Measurements from ENCODE around the gene TCAF2.
"Not testable (repeated sequence)": the region's sequence is repeated elsewhere in the genome, so short reads cannot be mapped to it uniquely, and the experiment has no call there.

The TCAF2 gene

GRCh38 chr7:143620646-143621045 is at the start of gene TCAF2:
Gene TCAF2, plus strand, starts transcription at chr7:143620974.
- not testable (repeated sequence) for DNase-seq (ENCODE audit: low read depth)
- peak within 1 kb of the TSS; percentile 33; the same call in 1 of the 2 replicates for H3K4me3 ChIP-seq (ENCODE audit: low read length)

- DNase-seq (ENCODE audit: low read depth); H3K4me3 ChIP-seq (ENCODE audit: low read length): not testable (repeated sequence)
Observed at GRCh38 chr7:143571501-143571900, 49.3 kb upstream of the TCAF2 start, which contains the start of gene CTAGE15. Gene CTAGE15, plus strand, starts transcription at chr7:143571801. Its CDS starts 17 bp downstream, at chr7:143571818.

GRCh38 chr7:143588183-143588582 is 32.6 kb upstream of the TCAF2 start:
- DNase-seq (ENCODE audit: low read depth); H3K4me3 ChIP-seq (ENCODE audit: low read length): not testable (repeated sequence)

GRCh38 chr7:143589897-143590296 is 30.9 kb upstream of the TCAF2 start:
- not testable (repeated sequence) for H3K4me3 ChIP-seq (ENCODE audit: low read length); DNase-seq (ENCODE audit: low read depth)

GRCh38 chr7:143598086-143598485 is 22.7 kb upstream of the TCAF2 start:
- not testable (repeated sequence) for DNase-seq (ENCODE audit: low read depth)

GRCh38 chr7:143603549-143603948 is 17.2 kb upstream of the TCAF2 start:
- not testable (repeated sequence) for H3K4me3 ChIP-seq (ENCODE audit: low read length); DNase-seq (ENCODE audit: low read depth)

More at GRCh38 chr7:143598086-143598485, 22.7 kb upstream of the TCAF2 start:
- H3K4me3 ChIP-seq (ENCODE audit: low read length) = not testable (repeated sequence)

- DNase-seq (ENCODE audit: low read depth) = not testable (repeated sequence)
Observed at GRCh38 chr7:143606088-143606487, 14.7 kb upstream of the TCAF2 start.

GRCh38 chr7:143615545-143615944 is 5.2 kb upstream of the TCAF2 start:
- TF ChIP-seq CTCF (conservative IDR thresholded peaks at IDR 0.05; ENCODE audit: low read length) = peak; percentile 18
- DNase-seq (ENCODE audit: low read depth); H3K4me3 ChIP-seq (ENCODE audit: low read length): not testable (repeated sequence)

More at GRCh38 chr7:143606088-143606487, 14.7 kb upstream of the TCAF2 start:
- not testable (repeated sequence) for H3K4me3 ChIP-seq (ENCODE audit: low read length)

- not testable (repeated sequence) for H3K4me3 ChIP-seq (ENCODE audit: low read length); DNase-seq (ENCODE audit: low read depth)
Observed at GRCh38 chr7:143617204-143617603, 3.6 kb upstream of the TCAF2 start.

GRCh38 chr7:143620058-143620457 is 716 bp upstream of the TCAF2 start:
- not testable (repeated sequence) for DNase-seq (ENCODE audit: low read depth); H3K4me3 ChIP-seq (ENCODE audit: low read length)

GRCh38 chr7:143621175-143621574 is 401 bp downstream of the TCAF2 start:
- DNase-seq (ENCODE audit: low read depth); H3K4me3 ChIP-seq (ENCODE audit: low read length): not testable (repeated sequence)

- H3K4me3 ChIP-seq (ENCODE audit: low read length); DNase-seq (ENCODE audit: low read depth): not testable (repeated sequence)
Observed at GRCh38 chr7:143622130-143622529, 1.4 kb downstream of the TCAF2 start.

- not testable (repeated sequence) for H3K4me3 ChIP-seq (ENCODE audit: low read length); DNase-seq (ENCODE audit: low read depth)
Observed at GRCh38 chr7:143630653-143631052, 9.9 kb downstream of the TCAF2 start.

GRCh38 chr7:143632506-143632905 is 11.7 kb downstream of the TCAF2 start:
- DNase-seq (ENCODE audit: low read depth); H3K4me3 ChIP-seq (ENCODE audit: low read length): not testable (repeated sequence)

GRCh38 chr7:143633013-143633618 is 12.3 kb downstream of the TCAF2 start:
- not testable (repeated sequence) for DNase-seq (ENCODE audit: low read depth); H3K4me3 ChIP-seq (ENCODE audit: low read length)

- not testable (repeated sequence) for H3K4me3 ChIP-seq (ENCODE audit: low read length); DNase-seq (ENCODE audit: low read depth)
Observed at GRCh38 chr7:143635364-143636240, 14.8 kb downstream of the TCAF2 start.

- DNase-seq (ENCODE audit: low read depth); H3K4me3 ChIP-seq (ENCODE audit: low read length): not testable (repeated sequence)
Observed at GRCh38 chr7:143639372-143639771, 18.6 kb downstream of the TCAF2 start.

GRCh38 chr7:143640528-143641189 is 19.9 kb downstream of the TCAF2 start:
- DNase-seq (ENCODE audit: low read depth); H3K4me3 ChIP-seq (ENCODE audit: low read length): not testable (repeated sequence)
